GM18873 (cell line): Measurements from ENCODE around the gene ENO3.

ENCODE experiments used
- ATAC-seq: cut with Tn5 transposase; IDR thresholded peaks from one replicate; pipeline ENCODE4 v1.9.1; 2021; ENCODE audit warnings: mild to moderate bottlenecking, moderate library complexity, moderate number of reproducible peaks; ENCODE audit not compliant: unreplicated experiment, low FRiP score

The ENO3 gene

DNA sequence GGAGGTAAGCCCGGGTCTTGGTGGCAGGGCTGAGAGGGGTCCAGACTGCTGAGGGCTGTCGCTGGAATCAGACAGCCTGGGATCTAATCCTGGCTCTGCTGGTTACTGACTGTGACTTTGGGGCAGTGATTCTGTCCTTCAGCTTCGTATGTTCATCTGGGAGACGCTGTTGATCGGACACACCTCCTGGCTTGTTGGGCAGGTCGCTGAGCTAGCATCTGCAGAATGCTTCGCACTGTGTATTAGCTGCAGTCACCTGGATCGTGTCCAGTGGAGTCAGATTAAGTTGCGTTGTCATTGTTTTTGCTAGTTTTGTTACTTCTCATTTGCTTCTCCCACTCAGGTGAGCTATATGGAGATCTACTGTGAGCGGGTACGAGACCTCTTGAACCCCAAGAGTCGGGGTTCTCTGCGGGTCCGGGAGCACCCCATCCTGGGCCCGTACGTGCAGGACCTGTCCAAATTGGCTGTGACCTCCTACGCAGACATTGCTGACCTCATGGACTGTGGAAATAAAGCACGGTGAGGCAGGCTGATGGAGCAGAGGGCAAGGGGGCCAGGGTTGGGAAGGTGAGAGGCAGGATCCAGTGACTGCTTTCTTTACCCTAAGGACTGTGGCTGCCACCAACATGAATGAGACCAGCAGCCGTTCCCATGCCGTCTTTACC, 51.3 kb downstream of the ENO3 start:
- ATAC-seq = no peak

DNA sequence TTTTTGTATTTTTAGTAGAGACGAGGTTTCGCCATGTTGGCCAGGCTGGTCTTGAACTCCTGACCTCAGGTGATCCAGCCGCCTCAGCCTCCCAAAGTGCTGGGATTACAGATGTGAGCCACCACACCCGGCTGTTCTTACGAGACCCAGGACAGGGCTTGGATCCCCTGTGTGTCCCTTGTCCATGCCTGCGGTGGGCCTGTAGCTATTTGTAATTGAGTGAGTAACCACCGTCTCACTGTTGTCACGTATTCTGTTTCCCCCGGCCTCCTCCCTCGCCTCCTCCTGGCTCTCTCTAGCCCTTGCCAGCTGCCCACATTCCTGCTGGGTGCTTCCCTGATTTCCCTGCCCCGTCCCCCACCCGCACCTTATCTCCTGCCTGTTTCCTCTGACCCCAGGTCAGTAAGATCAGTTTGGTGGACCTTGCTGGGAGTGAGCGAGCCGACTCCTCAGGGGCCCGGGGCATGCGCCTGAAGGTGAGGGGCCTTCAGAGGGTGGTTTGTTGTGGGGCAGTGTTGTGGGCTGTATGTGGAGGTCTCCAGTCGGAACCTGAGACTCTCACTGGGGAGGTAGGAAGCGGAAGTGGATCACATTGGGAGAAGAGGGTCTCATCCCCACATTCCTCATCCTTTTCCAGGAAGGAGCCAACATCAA, 52.4 kb downstream of the ENO3 start:
- no peak for ATAC-seq
